ENCODE results near the gene SCGB3A2. TPM values are rescaled to one million over a fixed set of nuclear protein-coding genes. Genes with fewer than 3 reads are reported as not detected.

Gene SCGB3A2, protein sequence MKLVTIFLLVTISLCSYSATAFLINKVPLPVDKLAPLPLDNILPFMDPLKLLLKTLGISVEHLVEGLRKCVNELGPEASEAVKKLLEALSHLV
- 98.9 TPM for polyA plus RNA-seq (2013, experiment 1 of 2)
- polyA plus RNA-seq (2013, experiment 2 of 2), result 96.1 TPM

DNA sequence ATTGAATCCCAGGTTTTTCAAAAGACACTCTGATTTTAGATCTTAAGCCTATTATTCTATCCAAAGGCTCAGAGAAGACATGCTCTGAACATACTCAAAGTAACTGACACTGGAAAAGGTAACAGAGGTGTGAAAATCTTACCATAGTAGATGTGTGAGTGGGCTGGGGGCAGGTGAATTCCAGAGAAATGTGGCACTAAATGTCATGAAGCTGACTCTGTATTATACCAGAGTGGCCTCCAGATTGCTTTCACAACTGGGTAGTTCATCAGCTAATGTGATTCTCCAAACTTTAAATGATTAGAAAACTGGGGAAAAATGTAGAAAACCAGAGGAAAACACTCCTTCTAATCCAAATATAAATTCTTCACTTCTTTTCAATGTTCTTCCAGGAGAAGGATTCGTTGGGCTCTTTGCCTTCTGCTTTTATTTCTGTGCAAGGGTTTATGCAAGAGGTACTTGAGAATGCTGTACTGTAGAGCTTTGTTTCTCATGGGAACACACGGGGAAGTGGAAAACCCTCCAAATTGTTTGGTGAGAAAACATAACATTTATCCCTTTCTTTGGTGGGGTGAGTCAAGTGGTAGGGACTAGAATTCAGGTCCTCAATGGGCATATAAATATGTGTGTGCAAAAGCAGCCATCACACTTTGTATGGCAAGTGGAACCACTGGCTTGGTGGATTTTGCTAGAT, at the start of gene SCGB3A2:
SCGB3A2 (plus strand) TSS at position 646 of the 694 bp plus-strand sequence. CDS start 93 bp downstream, outside the sequence.
- H3K4me2 ChIP-seq (ENCODE audit: low read length), result no peak within 1 kb of the TSS
- H4K5ac ChIP-seq (ENCODE audit: low read length), result no peak within 1 kb of the TSS
- peaks cover 4% of the 10 kb centered on the region for H3K4me1 ChIP-seq (ENCODE audit: control insufficient read depth, low read depth, low read length)
- no CpG with 5 or more reads among the region's 2 CpGs for WGBS (ENCODE audit: extremely low coverage, insufficient coverage, low lambda C conversion rate)
- peak within 1 kb of the TSS; percentile 46 for H3K18ac ChIP-seq (ENCODE audit: low read length)
- H3K56ac ChIP-seq (ENCODE audit: low read length), result peak within 1 kb of the TSS; percentile 19
- H3K27me3 ChIP-seq (ENCODE audit: insufficient read depth, low read length, poor library complexity), result no peaks in the 10 kb centered on the region
- no peak within 1 kb of the TSS for H2BK5ac ChIP-seq (ENCODE audit: low read length)
- H3K9ac ChIP-seq (ENCODE audit: low read length), result no peak within 1 kb of the TSS
- peaks cover 4% of the 10 kb centered on the region for H3K79me2 ChIP-seq (ENCODE audit: control insufficient read depth, insufficient read depth, low read length)
- H2BK15ac ChIP-seq (replicated peaks; ENCODE audit: low read depth), result peak within 1 kb of the TSS; percentile 10
- H4K8ac ChIP-seq (ENCODE audit: low read depth, low read length), result no peak within 1 kb of the TSS
- no peak within 1 kb of the TSS for H2AK5ac ChIP-seq (ENCODE audit: low read length)
- H3K4me3 ChIP-seq (ENCODE audit: low read length), result no peak within 1 kb of the TSS
- H3K79me1 ChIP-seq (ENCODE audit: low read length), result no peaks in the 10 kb centered on the region
- H3K23ac ChIP-seq (ENCODE audit: low read length), result no peak within 1 kb of the TSS
- no peak within 1 kb of the TSS for H3K27ac ChIP-seq (ENCODE audit: low read depth, low read length)
- no peak within 1 kb of the TSS for H2BK120ac ChIP-seq (ENCODE audit: low read depth, low read length)
- H3K4ac ChIP-seq (ENCODE audit: low read depth, low read length), result no peak within 1 kb of the TSS
- DNase-seq, result no peak
- H3K36me3 ChIP-seq (ENCODE audit: control insufficient read depth, insufficient read depth, low read length), result no peaks in the 10 kb centered on the region

DNA sequence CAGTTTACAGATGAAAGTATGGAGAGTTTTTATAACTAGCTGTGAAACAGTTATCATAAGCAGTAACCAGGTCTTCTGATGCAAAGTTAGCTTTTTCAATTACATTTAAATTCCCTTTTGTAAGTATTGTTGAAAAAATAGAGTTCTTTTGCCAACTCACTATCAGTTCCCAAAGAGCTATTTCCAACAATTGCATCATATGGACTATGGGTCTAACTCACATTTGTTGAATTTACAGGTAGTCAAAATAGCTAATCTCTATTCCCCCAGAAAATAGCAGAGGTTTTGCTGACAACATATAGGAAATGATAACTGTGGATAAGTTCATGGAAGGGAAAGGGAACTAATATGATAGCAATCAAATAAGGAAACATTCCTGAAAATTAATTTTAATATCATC, 48.5 kb upstream of the SCGB3A2 start:
- no peak overlapping the region for H3K23ac ChIP-seq (ENCODE audit: low read length)
- H3K27ac ChIP-seq (ENCODE audit: low read depth, low read length), result no peak overlapping the region
- no peaks in the 10 kb centered on the region for H3K4me1 ChIP-seq (ENCODE audit: control insufficient read depth, low read depth, low read length)
- H3K4ac ChIP-seq (ENCODE audit: low read depth, low read length), result no peak overlapping the region
- no peak overlapping the region for H3K4me3 ChIP-seq (ENCODE audit: low read length)
- H2BK120ac ChIP-seq (ENCODE audit: low read depth, low read length), result no peak overlapping the region
- H2BK15ac ChIP-seq (replicated peaks; ENCODE audit: low read depth), result no peak overlapping the region
- no peak overlapping the region for H4K5ac ChIP-seq (ENCODE audit: low read length)
- no peak for DNase-seq
- H3K27me3 ChIP-seq (ENCODE audit: insufficient read depth, low read length, poor library complexity), result no peaks in the 10 kb centered on the region
- no peak overlapping the region for H3K56ac ChIP-seq (ENCODE audit: low read length)
- no peak overlapping the region for H3K9ac ChIP-seq (ENCODE audit: low read length)
- H2BK5ac ChIP-seq (ENCODE audit: low read length), result no peak overlapping the region
- H4K8ac ChIP-seq (ENCODE audit: low read depth, low read length), result no peak overlapping the region
- H3K36me3 ChIP-seq (ENCODE audit: control insufficient read depth, insufficient read depth, low read length), result no peaks in the 10 kb centered on the region
- H3K79me1 ChIP-seq (ENCODE audit: low read length), result no peaks in the 10 kb centered on the region
- no peak overlapping the region for H2AK5ac ChIP-seq (ENCODE audit: low read length)
- no peak overlapping the region for H3K18ac ChIP-seq (ENCODE audit: low read length)
- no peaks in the 10 kb centered on the region for H3K79me2 ChIP-seq (ENCODE audit: control insufficient read depth, insufficient read depth, low read length)
- no peak overlapping the region for H3K4me2 ChIP-seq (ENCODE audit: low read length)

DNA sequence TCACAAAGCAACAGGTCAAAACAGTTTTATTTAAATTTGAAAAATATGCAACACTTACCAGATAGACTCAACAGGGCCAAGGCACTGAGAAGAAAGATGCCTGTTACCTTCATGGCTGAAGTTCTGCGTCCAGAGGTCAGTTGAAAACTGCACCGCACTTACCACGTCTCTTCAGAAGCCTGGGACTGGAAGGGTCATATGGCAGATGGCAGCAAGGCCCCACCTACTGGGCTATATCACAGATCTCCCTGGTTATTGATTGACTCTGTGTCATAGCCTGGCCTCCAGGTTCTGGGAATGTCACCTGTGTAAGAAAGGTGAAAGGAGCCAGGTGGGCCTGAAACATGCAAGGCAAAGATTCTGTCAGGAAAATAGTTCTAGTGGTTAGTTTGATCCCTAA, 47.0 kb upstream of the SCGB3A2 start, which contains the start of gene SPINK1:
SPINK1 (minus strand) TSS at position 207 of the 400 bp plus-strand sequence; CDS start at position 113, 94 bp downstream.
- Histone ChIP-seq H3K79me1 (ENCODE audit: low read length) (no peaks in the 10 kb centered on the region), H3K36me3 (ENCODE audit: control insufficient read depth, insufficient read depth, low read length) (no peaks in the 10 kb centered on the region), H3K9ac (ENCODE audit: low read length) (no peak within 1 kb of the TSS), H3K18ac (ENCODE audit: low read length) (no peak within 1 kb of the TSS), H3K4ac (ENCODE audit: low read depth, low read length) (no peak within 1 kb of the TSS), H3K56ac (ENCODE audit: low read length) (no peak within 1 kb of the TSS), H4K5ac (ENCODE audit: low read length) (no peak within 1 kb of the TSS), H4K8ac (ENCODE audit: low read depth, low read length) (no peak within 1 kb of the TSS), H2AK5ac (ENCODE audit: low read length) (no peak within 1 kb of the TSS), H3K23ac (ENCODE audit: low read length) (no peak within 1 kb of the TSS), H3K27ac (ENCODE audit: low read depth, low read length) (no peak within 1 kb of the TSS), H2BK5ac (ENCODE audit: low read length) (no peak within 1 kb of the TSS), H3K4me2 (ENCODE audit: low read length) (no peak within 1 kb of the TSS), H2BK120ac (ENCODE audit: low read depth, low read length) (no peak within 1 kb of the TSS), H2BK15ac (replicated peaks; ENCODE audit: low read depth) (no peak within 1 kb of the TSS), H3K4me3 (ENCODE audit: low read length) (no peak within 1 kb of the TSS), H3K79me2 (ENCODE audit: control insufficient read depth, insufficient read depth, low read length) (no peaks in the 10 kb centered on the region), H3K4me1 (ENCODE audit: control insufficient read depth, low read depth, low read length) (no peaks in the 10 kb centered on the region), H3K27me3 (ENCODE audit: insufficient read depth, low read length, poor library complexity) (no peaks in the 10 kb centered on the region)
- no peak for DNase-seq
- WGBS (ENCODE audit: extremely low coverage, insufficient coverage, low lambda C conversion rate), result no CpG with 5 or more reads among the region's 3 CpGs

DNA sequence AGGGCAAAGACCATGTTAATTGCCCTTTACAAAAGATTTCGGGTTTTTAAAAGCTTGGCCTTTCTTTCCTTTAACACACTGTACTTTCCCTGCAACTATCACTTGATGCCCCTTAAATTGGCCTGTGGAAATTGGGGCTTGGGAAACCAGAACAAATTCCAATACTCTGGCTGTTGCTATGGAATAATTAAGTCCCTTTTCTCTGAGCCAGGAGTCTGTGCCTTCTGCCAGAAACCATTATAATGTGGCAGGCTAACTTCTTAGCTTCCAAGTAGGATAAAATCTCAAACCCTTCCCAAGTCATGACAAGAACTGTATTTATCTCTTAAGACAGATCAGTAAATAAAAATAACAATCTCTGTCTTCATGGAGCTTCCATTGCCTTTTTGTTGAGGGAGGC, 46.0 kb upstream of the SCGB3A2 start:
- no peak overlapping the region for H3K4ac ChIP-seq (ENCODE audit: low read depth, low read length)
- H2AK5ac ChIP-seq (ENCODE audit: low read length), result no peak overlapping the region
- H3K4me3 ChIP-seq (ENCODE audit: low read length), result no peak overlapping the region
- H3K4me1 ChIP-seq (ENCODE audit: control insufficient read depth, low read depth, low read length), result no peaks in the 10 kb centered on the region
- no peak overlapping the region for H3K56ac ChIP-seq (ENCODE audit: low read length)
- no peaks in the 10 kb centered on the region for H3K36me3 ChIP-seq (ENCODE audit: control insufficient read depth, insufficient read depth, low read length)
- WGBS (ENCODE audit: extremely low coverage, insufficient coverage, low lambda C conversion rate), result no CpG with 5 or more reads among the region's 1 CpG
- DNase-seq, result no peak
- no peak overlapping the region for H2BK5ac ChIP-seq (ENCODE audit: low read length)
- no peaks in the 10 kb centered on the region for H3K27me3 ChIP-seq (ENCODE audit: insufficient read depth, low read length, poor library complexity)
- H3K23ac ChIP-seq (ENCODE audit: low read length), result no peak overlapping the region
- no peak overlapping the region for H3K27ac ChIP-seq (ENCODE audit: low read depth, low read length)
- H3K4me2 ChIP-seq (ENCODE audit: low read length), result no peak overlapping the region
- no peak overlapping the region for H3K18ac ChIP-seq (ENCODE audit: low read length)
- H4K8ac ChIP-seq (ENCODE audit: low read depth, low read length), result no peak overlapping the region
- no peak overlapping the region for H2BK15ac ChIP-seq (replicated peaks; ENCODE audit: low read depth)
- no peak overlapping the region for H3K9ac ChIP-seq (ENCODE audit: low read length)
- H2BK120ac ChIP-seq (ENCODE audit: low read depth, low read length), result no peak overlapping the region
- H3K79me1 ChIP-seq (ENCODE audit: low read length), result no peaks in the 10 kb centered on the region
- no peaks in the 10 kb centered on the region for H3K79me2 ChIP-seq (ENCODE audit: control insufficient read depth, insufficient read depth, low read length)
- no peak overlapping the region for H4K5ac ChIP-seq (ENCODE audit: low read length)

DNA sequence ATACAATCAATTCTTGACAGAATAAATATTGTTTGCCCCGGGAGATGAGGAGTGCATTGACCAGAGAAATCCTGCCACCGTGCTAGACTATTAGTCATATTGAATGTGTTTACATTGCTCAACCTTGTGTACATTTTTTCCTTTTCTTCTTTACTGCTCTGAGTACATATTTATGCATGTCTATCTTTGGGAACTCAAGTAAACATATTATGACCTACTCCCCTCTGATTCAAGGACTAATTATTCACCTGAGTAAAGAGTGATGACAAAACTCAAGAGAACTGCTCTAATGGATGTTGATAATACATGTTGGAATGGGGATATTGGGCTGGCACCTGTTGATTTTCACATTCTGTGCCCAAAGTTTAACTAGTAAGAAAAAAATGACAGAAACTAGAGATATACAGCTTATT, 43.1 kb upstream of the SCGB3A2 start:
- Histone ChIP-seq H3K23ac (ENCODE audit: low read length) (no peak overlapping the region), H3K27me3 (ENCODE audit: insufficient read depth, low read length, poor library complexity) (no peaks in the 10 kb centered on the region), H3K18ac (ENCODE audit: low read length) (no peak overlapping the region), H3K4me3 (ENCODE audit: low read length) (no peak overlapping the region), H3K79me2 (ENCODE audit: control insufficient read depth, insufficient read depth, low read length) (no peaks in the 10 kb centered on the region), H4K5ac (ENCODE audit: low read length) (no peak overlapping the region), H2AK5ac (ENCODE audit: low read length) (no peak overlapping the region), H3K4ac (ENCODE audit: low read depth, low read length) (no peak overlapping the region), H3K36me3 (ENCODE audit: control insufficient read depth, insufficient read depth, low read length) (no peaks in the 10 kb centered on the region), H2BK15ac (replicated peaks; ENCODE audit: low read depth) (no peak overlapping the region), H3K27ac (ENCODE audit: low read depth, low read length) (no peak overlapping the region), H3K4me1 (ENCODE audit: control insufficient read depth, low read depth, low read length) (no peaks in the 10 kb centered on the region), H3K79me1 (ENCODE audit: low read length) (no peaks in the 10 kb centered on the region), H3K4me2 (ENCODE audit: low read length) (no peak overlapping the region), H4K8ac (ENCODE audit: low read depth, low read length) (no peak overlapping the region), H2BK120ac (ENCODE audit: low read depth, low read length) (no peak overlapping the region), H3K9ac (ENCODE audit: low read length) (no peak overlapping the region), H3K56ac (ENCODE audit: low read length) (no peak overlapping the region), H2BK5ac (ENCODE audit: low read length) (no peak overlapping the region)
- no peak for DNase-seq
- WGBS (ENCODE audit: extremely low coverage, insufficient coverage, low lambda C conversion rate), result no CpG with 5 or more reads among the region's 2 CpGs

DNA sequence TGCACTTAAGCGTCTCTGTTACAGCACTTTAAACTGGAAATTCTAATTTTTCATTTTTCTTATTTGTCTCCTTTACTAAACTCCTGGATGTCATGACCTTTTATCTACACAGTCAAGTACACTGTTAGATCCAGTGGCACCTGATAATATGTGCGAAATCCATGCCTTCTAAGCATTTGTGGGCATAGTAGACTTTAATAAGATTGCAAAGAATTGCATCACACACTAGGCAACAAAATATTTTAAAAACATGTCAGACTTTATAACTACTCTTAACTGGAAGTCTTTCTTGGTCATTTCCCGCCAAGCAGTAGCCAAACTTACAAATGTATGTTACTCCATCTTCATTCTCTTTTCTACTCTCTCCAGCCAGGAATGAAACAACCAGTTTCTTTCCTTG, 42.1 kb upstream of the SCGB3A2 start:
- no peak overlapping the region for H3K23ac ChIP-seq (ENCODE audit: low read length)
- H3K9ac ChIP-seq (ENCODE audit: low read length), result no peak overlapping the region
- H3K56ac ChIP-seq (ENCODE audit: low read length), result no peak overlapping the region
- no peak overlapping the region for H3K18ac ChIP-seq (ENCODE audit: low read length)
- no peak overlapping the region for H3K4me2 ChIP-seq (ENCODE audit: low read length)
- H2BK120ac ChIP-seq (ENCODE audit: low read depth, low read length), result no peak overlapping the region
- no peak overlapping the region for H4K5ac ChIP-seq (ENCODE audit: low read length)
- H3K4me1 ChIP-seq (ENCODE audit: control insufficient read depth, low read depth, low read length), result no peaks in the 10 kb centered on the region
- no peak overlapping the region for H2AK5ac ChIP-seq (ENCODE audit: low read length)
- no peaks in the 10 kb centered on the region for H3K36me3 ChIP-seq (ENCODE audit: control insufficient read depth, insufficient read depth, low read length)
- no peaks in the 10 kb centered on the region for H3K79me2 ChIP-seq (ENCODE audit: control insufficient read depth, insufficient read depth, low read length)
- no peak overlapping the region for H2BK5ac ChIP-seq (ENCODE audit: low read length)
- DNase-seq, result no peak
- H4K8ac ChIP-seq (ENCODE audit: low read depth, low read length), result no peak overlapping the region
- no peaks in the 10 kb centered on the region for H3K27me3 ChIP-seq (ENCODE audit: insufficient read depth, low read length, poor library complexity)
- H3K4me3 ChIP-seq (ENCODE audit: low read length), result no peak overlapping the region
- H3K4ac ChIP-seq (ENCODE audit: low read depth, low read length), result no peak overlapping the region
- no peaks in the 10 kb centered on the region for H3K79me1 ChIP-seq (ENCODE audit: low read length)
- no peak overlapping the region for H2BK15ac ChIP-seq (replicated peaks; ENCODE audit: low read depth)
- no CpG with 5 or more reads among the region's 3 CpGs for WGBS (ENCODE audit: extremely low coverage, insufficient coverage, low lambda C conversion rate)
- no peak overlapping the region for H3K27ac ChIP-seq (ENCODE audit: low read depth, low read length)
